Measurements from ENCODE around the gene IFT81.
"Not testable (repeated sequence)": the region's sequence is repeated elsewhere in the genome, so short reads cannot be mapped to it uniquely, and the experiment has no call there.

The IFT81 gene

GRCh38 chr12:110254971-110255540 is 130.9 kb downstream of the IFT81 start:
- Mint-ChIP-seq H3K36me3 (ENCODE audit: insufficient read depth) (no peaks in the 10 kb centered on the region), H3K9me3 (no peaks in the 10 kb centered on the region), H3K4me3 (no peak overlapping the region), H3K27me3 (peaks cover 0 to 25% of the 10 kb centered on the region in 2 donors), H3K27ac (no peak overlapping the region), H3K4me1 (ENCODE audit: low read depth in 2 of 2) (no peaks in the 10 kb centered on the region)
- DNase-seq = no peak
- ATAC-seq (replicated peaks) = no peak

GRCh38 chr12:110255890-110256456 is 131.8 kb downstream of the IFT81 start:
- not testable (repeated sequence) for DNase-seq; H3K9me3 Mint-ChIP-seq; H3K4me1 Mint-ChIP-seq (ENCODE audit: low read depth in 2 of 2); H3K36me3 Mint-ChIP-seq (ENCODE audit: insufficient read depth); ATAC-seq (replicated peaks); H3K4me3 Mint-ChIP-seq; H3K27ac Mint-ChIP-seq
- H3K27me3 Mint-ChIP-seq = peaks cover 0 to 25% of the 10 kb centered on the region in 2 donors

GRCh38 chr12:110256780-110257431 is 132.7 kb downstream of the IFT81 start:
- Mint-ChIP-seq H3K27me3 (peaks cover 0 to 25% of the 10 kb centered on the region in 2 donors), H3K4me3 (no peak overlapping the region), H3K4me1 (ENCODE audit: low read depth in 2 of 2) (no peaks in the 10 kb centered on the region), H3K27ac (no peak overlapping the region), H3K36me3 (ENCODE audit: insufficient read depth) (no peaks in the 10 kb centered on the region), H3K9me3 (no peaks in the 10 kb centered on the region)
- ATAC-seq (replicated peaks) = no peak
- no peak for DNase-seq

GRCh38 chr12:110258466-110258865 is 134.3 kb downstream of the IFT81 start:
- H3K36me3 Mint-ChIP-seq (ENCODE audit: insufficient read depth) = no peaks in the 10 kb centered on the region
- H3K4me3 Mint-ChIP-seq = no peak overlapping the region
- no peaks in the 10 kb centered on the region for H3K4me1 Mint-ChIP-seq (ENCODE audit: low read depth in 2 of 2)
- peaks cover 0 to 25% of the 10 kb centered on the region in 2 donors for H3K27me3 Mint-ChIP-seq
- no peak overlapping the region for H3K27ac Mint-ChIP-seq
- H3K9me3 Mint-ChIP-seq = no peaks in the 10 kb centered on the region
- no peak for DNase-seq
- no peak for ATAC-seq (replicated peaks)

- ATAC-seq (replicated peaks) (no peak), DNase-seq (no peak)
- no peaks in the 10 kb centered on the region for H3K4me1 Mint-ChIP-seq (ENCODE audit: low read depth in 2 of 2)
- no peaks in the 10 kb centered on the region for H3K9me3 Mint-ChIP-seq
- H3K36me3 Mint-ChIP-seq (ENCODE audit: insufficient read depth) = no peaks in the 10 kb centered on the region
- no peak overlapping the region for H3K27ac Mint-ChIP-seq
- peaks cover 0 to 11% of the 10 kb centered on the region in 2 donors for H3K27me3 Mint-ChIP-seq
- H3K4me3 Mint-ChIP-seq = no peak overlapping the region
Observed at GRCh38 chr12:110262442-110263388, 138.6 kb downstream of the IFT81 start.

GRCh38 chr12:110266381-110266960 is 142.3 kb downstream of the IFT81 start:
- Mint-ChIP-seq H3K27ac (no peak overlapping the region), H3K27me3 (peaks cover 21 to 29% of the 10 kb centered on the region in 2 donors), H3K4me3 (no peak overlapping the region), H3K4me1 (ENCODE audit: low read depth in 2 of 2) (no peaks in the 10 kb centered on the region), H3K9me3 (no peaks in the 10 kb centered on the region), H3K36me3 (ENCODE audit: insufficient read depth) (no peaks in the 10 kb centered on the region)
- DNase-seq (no peak), ATAC-seq (replicated peaks) (no peak)

GRCh38 chr12:110266980-110267620 is 142.9 kb downstream of the IFT81 start:
- Mint-ChIP-seq H3K36me3 (ENCODE audit: insufficient read depth) (no peaks in the 10 kb centered on the region), H3K4me1 (ENCODE audit: low read depth in 2 of 2) (no peaks in the 10 kb centered on the region), H3K9me3 (no peaks in the 10 kb centered on the region), H3K4me3 (no peak overlapping the region), H3K27ac (no peak overlapping the region), H3K27me3 (peaks cover 25 to 33% of the 10 kb centered on the region in 2 donors)
- DNase-seq (no peak), ATAC-seq (replicated peaks) (no peak)
